GM12865 (cell line): ENCODE results near the gene DBX2.
"Not testable (repeated sequence)": the region's sequence is repeated elsewhere in the genome, so short reads cannot be mapped to it uniquely, and the experiment has no call there.

Experiments used
- DNase-seq: peaks from one replicate; pipeline ENCODE4 v3.0.0; 2010; ENCODE audit warnings: low read depth
- H3K4me3 ChIP-seq: 2 replicates; pipeline ENCODE4 v1.5.1; 2011; ENCODE audit warnings: mild to moderate bottlenecking, low read depth, low read length, control low read depth
- CTCF ChIP-seq: IDR thresholded peaks from 2 replicates; pipeline ENCODE4 v1.5.1; 2011; ENCODE audit warnings: low read length, control low read depth, low read depth, inconsistent platforms; ENCODE audit not compliant: insufficient read depth; ENCODE audit errors: missing control alignments

DBX2 gene

DNA sequence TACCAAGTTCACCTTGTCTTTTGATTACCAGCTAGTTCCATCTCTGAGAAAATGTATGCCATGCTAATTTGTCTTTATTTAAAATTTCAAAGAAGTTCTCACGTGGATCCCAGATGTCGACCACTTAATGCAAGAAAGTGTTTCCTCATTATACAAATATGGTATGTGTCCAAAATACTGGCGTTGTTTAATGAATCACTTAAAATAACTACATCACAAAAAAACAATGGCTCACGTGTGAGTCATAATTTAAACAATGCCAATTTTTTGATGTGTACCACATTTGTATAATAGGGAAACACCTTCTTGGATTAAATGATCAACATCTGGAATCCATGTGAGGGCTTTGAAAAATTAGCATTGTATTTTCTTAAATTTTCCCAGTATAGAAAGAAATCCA is 40.8 kb downstream of the DBX2 start:
- H3K4me3 ChIP-seq, result no peak overlapping the region
- TF ChIP-seq CTCF, result no peak
- DNase-seq, result no peak

DNA sequence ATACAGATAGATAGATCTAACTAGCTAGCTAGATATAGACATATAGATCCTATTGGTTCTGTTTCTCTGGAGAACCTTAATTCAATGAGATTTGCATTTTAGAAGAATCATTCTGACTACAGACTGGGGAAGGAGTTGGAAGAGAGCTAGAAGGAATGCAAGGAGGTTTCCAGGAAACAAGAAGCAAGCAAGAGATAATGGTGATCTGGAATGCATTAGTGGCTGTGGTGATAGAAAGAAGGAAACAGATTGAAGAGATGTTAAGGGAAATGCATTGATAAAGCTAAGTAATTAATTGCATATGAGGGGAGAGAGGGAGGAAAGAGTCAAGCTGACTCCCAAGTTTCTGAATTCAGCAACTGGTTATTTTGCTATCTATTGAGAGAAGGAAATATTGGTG is 42.7 kb downstream of the DBX2 start:
- DNase-seq, result no peak
- no peak overlapping the region for H3K4me3 ChIP-seq
- no peak for TF ChIP-seq CTCF

DNA sequence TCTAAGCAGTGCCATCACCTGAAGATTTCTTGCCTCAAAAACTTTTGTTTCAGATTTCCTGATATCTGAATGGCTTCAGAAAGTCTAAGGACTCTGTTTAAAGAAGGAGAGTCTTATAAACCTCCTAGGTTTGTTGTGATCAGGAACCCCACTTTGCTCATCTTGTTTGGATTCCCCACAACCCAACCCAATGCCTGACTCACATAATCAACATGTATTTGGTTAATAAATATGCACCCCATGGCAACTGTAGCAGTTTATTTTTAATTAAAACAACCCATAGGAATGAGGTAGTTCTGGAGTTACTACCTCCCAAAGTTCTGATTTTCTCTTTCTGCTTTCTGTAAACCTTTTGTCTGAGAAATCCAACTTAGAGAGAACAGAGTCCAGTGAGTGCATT is 51.5 kb downstream of the DBX2 start:
- no peak for DNase-seq
- H3K4me3 ChIP-seq, result no peak overlapping the region
- TF ChIP-seq CTCF, result no peak

- H3K4me3 ChIP-seq, result no peak overlapping the region
- no peak for TF ChIP-seq CTCF
- DNase-seq, result no peak
Measured at GRCh38 chr12:44993161-44993560, 57.7 kb downstream of the DBX2 start.

- DNase-seq, result not testable (repeated sequence)
Measured at GRCh38 chr12:44984863-44985262, 66.0 kb downstream of the DBX2 start.

DNA sequence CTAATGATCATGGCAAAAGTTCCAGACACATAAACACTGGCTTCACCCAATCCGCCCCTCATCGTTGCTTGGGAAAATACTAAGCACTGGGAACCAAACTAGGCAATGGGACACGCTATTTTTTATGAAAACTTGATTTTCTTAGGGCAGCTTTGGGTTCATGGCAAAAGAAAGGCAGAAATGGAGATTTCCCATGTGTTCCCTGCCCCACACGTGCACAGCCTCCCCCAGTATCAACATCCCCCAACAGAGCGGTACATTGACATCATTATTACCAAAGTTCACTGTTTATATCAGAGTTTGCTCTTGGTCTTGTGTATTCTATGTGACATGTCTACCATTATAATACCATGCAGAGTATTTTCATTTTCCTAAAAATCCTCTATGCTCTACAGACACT is 71.0 kb downstream of the DBX2 start:
- TF ChIP-seq CTCF, result no peak
- no peak for DNase-seq
- no peak overlapping the region for H3K4me3 ChIP-seq

More at GRCh38 chr12:44984863-44985262, 66.0 kb downstream of the DBX2 start:
- not testable (repeated sequence) for H3K4me3 ChIP-seq

DNA sequence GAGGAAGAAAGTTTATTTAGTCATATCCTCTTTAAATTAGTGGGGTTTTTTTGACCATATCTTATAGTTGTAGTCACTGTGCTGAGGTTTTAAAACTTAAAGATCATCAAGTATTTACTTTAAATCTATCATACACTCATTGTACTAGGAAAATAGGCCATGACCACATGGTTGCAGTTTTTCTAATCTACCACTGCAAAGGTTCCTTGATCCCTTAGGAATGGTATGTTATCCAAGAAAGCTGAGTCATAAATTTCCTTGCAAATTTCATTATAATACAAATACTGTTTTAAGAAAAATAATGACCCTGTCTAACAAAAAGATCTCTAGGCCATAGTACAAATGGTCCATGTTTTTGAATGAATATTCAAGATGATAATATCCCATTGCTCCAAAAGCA is 74.7 kb downstream of the DBX2 start:
- no peak overlapping the region for H3K4me3 ChIP-seq
- no peak for TF ChIP-seq CTCF
- no peak for DNase-seq
